GM23338 (cell line): ENCODE results near the gene KRTAP17-1. TPM values are rescaled to one million over a fixed set of nuclear protein-coding genes. Genes with fewer than 3 reads are reported as not detected.

Source experiments
- ATAC-seq: fragments of 200-7000 bp; cut with Tn5 transposase; 3 replicates; pipeline ENCODE4 v1.9.1; 2020
- DNase-seq: peaks from one replicate; pipeline ENCODE4 v3.0.0-alpha.2; 2015; ENCODE audit warnings: low spot score
- H2AFZ ChIP-seq: fragments of 200-600 bp; sonication (generic); 2 replicates; pipeline ENCODE4 v1.8.0; 2016; ENCODE audit warnings: antibody characterized with exemption, mild to moderate bottlenecking, moderate library complexity
- H3F3A ChIP-seq: fragments of 200-600 bp; sonication (generic); replicated peaks from 2 replicates; pipeline ENCODE4 v1.8.0; 2017; ENCODE audit warnings: antibody characterized with exemption, mixed run types, low read depth
- H3K27ac ChIP-seq: fragments of 200-600 bp; sonication (generic); 2 replicates; pipeline ENCODE4 v1.6.1; 2016; ENCODE audit warnings: low read depth
- H3K27me3 ChIP-seq: fragments of 200-600 bp; sonication (generic); 2 replicates; pipeline ENCODE4 v1.8.0; 2016; ENCODE audit warnings: mild to moderate bottlenecking, mixed run types, moderate library complexity; ENCODE audit not compliant: insufficient read depth
- H3K36me3 ChIP-seq: fragments of 200-600 bp; sonication (generic); 2 replicates; pipeline ENCODE4 v1.8.0; 2016; ENCODE audit warnings: mild to moderate bottlenecking; ENCODE audit not compliant: insufficient read depth
- H3K4me1 ChIP-seq: fragments of 200-600 bp; sonication (generic); 2 replicates; pipeline ENCODE4 v1.8.0; 2016; ENCODE audit warnings: mild to moderate bottlenecking, moderate library complexity; ENCODE audit not compliant: insufficient read depth
- H3K4me2 ChIP-seq: fragments of 200-600 bp; sonication (generic); 2 replicates; pipeline ENCODE4 v1.7.1; 2017; ENCODE audit warnings: mixed run types
- H3K4me3 ChIP-seq: fragments of 200-600 bp; sonication (generic); 2 replicates; pipeline ENCODE4 v1.6.1; 2016; ENCODE audit warnings: mixed run types
- H3K79me2 ChIP-seq: fragments of 200-600 bp; sonication (generic); replicated peaks from 2 replicates; pipeline ENCODE4 v1.8.0; 2017; ENCODE audit warnings: mild to moderate bottlenecking; ENCODE audit not compliant: insufficient read depth
- H3K9me2 ChIP-seq: fragments of 200-600 bp; sonication (generic); 2 replicates; pipeline ENCODE4 v1.8.0; 2017; ENCODE audit not compliant: insufficient read depth
- H4K20me1 ChIP-seq: fragments of 200-600 bp; sonication (generic); replicated peaks from 2 replicates; pipeline ENCODE4 v1.8.0; 2017; ENCODE audit warnings: mild to moderate bottlenecking; ENCODE audit not compliant: insufficient read depth
- H3K27ac Mint-ChIP-seq: 2 replicates; pipeline ENCODE4 v1.8.0; 2020; ENCODE audit warnings: inconsistent platforms, mild to moderate bottlenecking, moderate library complexity, mixed read lengths
- H3K27me3 Mint-ChIP-seq: 3 replicates; pipeline ENCODE4 v1.8.0; 2022; ENCODE audit warnings: low read depth, mild to moderate bottlenecking, moderate library complexity, mixed read lengths, inconsistent platforms; ENCODE audit not compliant: insufficient read depth, poor library complexity
- H3K36me3 Mint-ChIP-seq: 3 replicates; pipeline ENCODE4 v1.8.0; 2021; ENCODE audit warnings: low read depth, mild to moderate bottlenecking, inconsistent platforms, moderate library complexity, mixed read lengths
- H3K4me1 Mint-ChIP-seq: 3 replicates; pipeline ENCODE4 v1.8.0; 2020; ENCODE audit warnings: mild to moderate bottlenecking, inconsistent platforms, mixed read lengths
- H3K4me3 Mint-ChIP-seq: 3 replicates; pipeline ENCODE4 v1.8.0; 2021; ENCODE audit warnings: moderate library complexity, mild to moderate bottlenecking, inconsistent platforms, mixed read lengths
- H3K9me3 Mint-ChIP-seq: 3 replicates; pipeline ENCODE4 v1.8.0; 2020; ENCODE audit warnings: moderate library complexity, mild to moderate bottlenecking, inconsistent platforms, mixed read lengths
- CREB1 ChIP-seq: fragments of 250-450 bp; sonication (Bioruptor Pico); IDR thresholded peaks from 2 replicates; pipeline ENCODE4 v1.5.0; 2020; ENCODE audit warnings: low read depth, mild to moderate bottlenecking, moderate library complexity
- CTCF ChIP-seq, 2 experiments: fragments of 200-600 bp in 1 of 2; sonication (generic) in 1 of 2; conservative IDR thresholded peaks; 2 replicates each; pipeline versions ENCODE4 v1.5.1 to v1.6.1; 2016 to 2017; ENCODE audit warnings: antibody characterized with exemption in 2 of 2, low read depth in 2 of 2, mild to moderate bottlenecking in 2 of 2, moderate library complexity in 1 of 2
- ETS1 ChIP-seq: IDR thresholded peaks from 2 replicates; pipeline ENCODE4 v1.6.1; 2016; ENCODE audit warnings: antibody characterized with exemption
- EZH2phosphoT487 ChIP-seq: fragments of 200-600 bp; sonication (generic); IDR thresholded peaks from one replicate; pipeline ENCODE4 v1.8.1; 2018; ENCODE audit warnings: antibody characterized with exemption; ENCODE audit not compliant: unreplicated experiment
- JUNB ChIP-seq: IDR thresholded peaks from one replicate; pipeline ENCODE4 v1.6.1; 2016; ENCODE audit warnings: antibody characterized with exemption; ENCODE audit not compliant: unreplicated experiment
- POLR2AphosphoS5 ChIP-seq: IDR thresholded peaks from 2 replicates; pipeline ENCODE4 v1.6.1; 2016; ENCODE audit warnings: antibody characterized with exemption, low read depth
- ZNF114 ChIP-seq: fragments of 250-450 bp; sonication (Bioruptor Pico); IDR thresholded peaks from 2 replicates; pipeline ENCODE4 v1.5.0; 2020; ENCODE audit warnings: mild to moderate bottlenecking, moderate library complexity
- polyA plus RNA-seq: library from polyadenylated mRNA; unstranded; fragments of >200 nt; fragmentation: Nextera tagmentation; extraction: Ambion mirVana; gene quantifications from 2 replicates; pipeline ENCODE4 v1.2.1, GENCODE V29; 2016
- total RNA-seq: library from RNA; depleted of rRNA; stranded (reverse); fragments of >200 nt; shearing (Covaris generic); gene quantifications from 2 replicates; pipeline ENCODE4 v1.2.3, GENCODE V29; 2014

The KRTAP17-1 gene
- total and polyA plus RNA-seq, 2 experiments from 2014 or later: not detected

DNA sequence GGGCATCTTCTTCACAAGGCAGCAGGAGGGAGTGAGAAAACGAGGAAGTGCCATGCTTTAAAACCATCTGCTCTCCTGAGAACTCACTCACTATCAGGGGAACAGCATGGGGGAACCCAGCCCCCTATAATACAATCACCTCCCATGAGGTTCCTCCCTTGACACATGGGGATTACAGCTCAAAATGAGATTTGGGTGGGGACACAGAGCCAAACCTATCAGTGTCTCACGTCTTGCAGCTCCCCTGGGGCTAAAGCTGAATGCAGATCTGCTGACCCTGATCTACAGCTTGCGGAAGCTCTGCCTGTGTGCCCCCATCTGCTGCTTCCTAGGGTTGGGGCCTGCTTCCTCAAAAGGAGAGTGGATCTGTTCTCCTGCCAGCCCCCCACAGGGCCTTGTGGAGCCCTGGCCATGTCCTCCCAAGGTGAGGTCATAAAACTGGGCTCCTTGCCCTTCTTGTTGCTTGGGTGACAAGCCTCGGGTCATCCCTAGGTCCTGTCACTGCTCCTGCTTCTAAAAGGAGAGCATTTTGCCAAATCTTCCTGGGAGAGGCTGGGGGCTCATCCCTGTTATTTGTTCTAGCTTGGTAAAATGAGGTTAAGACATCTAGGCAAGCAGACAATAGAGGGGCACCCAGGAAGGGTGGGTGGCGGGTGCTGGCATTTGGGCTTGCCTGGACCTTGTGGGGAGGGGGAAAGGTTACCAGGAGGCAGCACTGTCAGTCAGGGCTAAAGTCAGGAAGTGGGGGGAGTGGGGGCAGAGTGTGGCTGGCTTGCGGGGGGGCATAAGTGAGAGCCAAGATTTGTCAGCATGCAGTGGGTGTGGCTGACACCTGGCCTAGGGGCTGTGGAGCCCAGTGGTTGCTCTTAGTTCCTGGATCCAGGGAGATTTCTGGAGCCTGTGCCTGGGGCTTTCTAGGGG lies 19.1 kb upstream of the KRTAP17-1 start:
- no peaks in the 10 kb centered on the region for H3F3A ChIP-seq
- Mint-ChIP-seq H3K4me3 (no peak overlapping the region), H3K9me3 (peaks cover 2% of the 10 kb centered on the region; the same call in 1 of the 3 replicates), H3K27ac (no peak overlapping the region), H3K36me3 (no peaks in the 10 kb centered on the region), H3K4me1 (no peaks in the 10 kb centered on the region), H3K27me3 (peaks cover 6% of the 10 kb centered on the region)
- ATAC-seq (no peak), DNase-seq (no peak)
- TF ChIP-seq CTCF (conservative IDR thresholded peaks at IDR 0.05; ENCODE audit: low read depth in 2 of 2) (no peak), ETS1 (no peak), ZNF114 (no peak), EZH2phosphoT487 (no peak), JUNB (no peak), CREB1 (CRISPR knock-in tag) (no peak)
- H2AFZ ChIP-seq: no peak overlapping the region
- H3K79me2 ChIP-seq: no peaks in the 10 kb centered on the region
- H3K4me3 ChIP-seq: no peak overlapping the region
- H3K4me2 ChIP-seq: no peak overlapping the region
- H3K36me3 ChIP-seq: no peaks in the 10 kb centered on the region
- no peaks in the 10 kb centered on the region; the same call in 1 of the 2 replicates for H3K9me2 ChIP-seq
- H3K27me3 ChIP-seq: no peaks in the 10 kb centered on the region
- no peaks in the 10 kb centered on the region for H3K4me1 ChIP-seq
- no peaks in the 10 kb centered on the region for H4K20me1 ChIP-seq
- no peak overlapping the region for H3K27ac ChIP-seq

GRCh38 chr17:41333836-41334235 lies 18.3 kb upstream of the KRTAP17-1 start:
- H3K9me2 ChIP-seq: no peaks in the 10 kb centered on the region; the same call in 1 of the 2 replicates
- DNase-seq (no peak), ATAC-seq (no peak)
- Mint-ChIP-seq H3K36me3 (no peaks in the 10 kb centered on the region), H3K27me3 (peaks cover 8% of the 10 kb centered on the region), H3K4me3 (no peak overlapping the region), H3K9me3 (peaks cover 2% of the 10 kb centered on the region; the same call in 1 of the 3 replicates), H3K4me1 (no peaks in the 10 kb centered on the region), H3K27ac (no peak overlapping the region)
- no peak overlapping the region for H2AFZ ChIP-seq
- no peak overlapping the region for H3K4me3 ChIP-seq
- no peak for TF ChIP-seq POLR2AphosphoS5
- no peak overlapping the region for H3K4me2 ChIP-seq
- no peaks in the 10 kb centered on the region for H3K36me3 ChIP-seq
- H4K20me1 ChIP-seq: no peaks in the 10 kb centered on the region
- no peaks in the 10 kb centered on the region for H3F3A ChIP-seq
- H3K27ac ChIP-seq: no peak overlapping the region
- H3K4me1 ChIP-seq: no peaks in the 10 kb centered on the region
- H3K27me3 ChIP-seq: no peaks in the 10 kb centered on the region
- no peaks in the 10 kb centered on the region for H3K79me2 ChIP-seq
